HepG2 (cell line): ENCODE data around the gene CTPS2.

Experiments used
- CBX2 ChIP-seq, 2 experiments: fragments of 200-600 bp in 1 of 2; sonication (generic); formaldehyde crosslinking in 1 of 2; IDR thresholded peaks; 2 replicates each; pipeline versions ENCODE4 v1.7.0 to v1.8.1; 2018 to 2022; ENCODE audit warnings: low read depth in 2 of 2, low read length in 1 of 2, mild to moderate bottlenecking in 1 of 2, missing genetic modification reagents in 1 of 2
- ESRRA ChIP-seq: sonication (generic); formaldehyde crosslinking; IDR thresholded peaks from 2 replicates; pipeline ENCODE4 v1.5.1; 2020; ENCODE audit warnings: mild to moderate bottlenecking, low read depth, missing genetic modification reagents
- GTF2F1 ChIP-seq: fragments of 150-350 bp; IDR thresholded peaks from 2 replicates; pipeline ENCODE4 v1.6.1; 2014; ENCODE audit warnings: low read length
- POLR2A ChIP-seq, 2 experiments: IDR thresholded peaks; 2 replicates each; pipeline ENCODE4 v1.6.1; 2011; ENCODE audit warnings: low read depth in 2 of 2, low read length in 2 of 2, mild to moderate bottlenecking in 1 of 2, moderate library complexity in 1 of 2; ENCODE audit not compliant: insufficient read depth in 1 of 2
- TAF1 ChIP-seq: sonication (generic); formaldehyde crosslinking; IDR thresholded peaks from 2 replicates; pipeline ENCODE4 v1.4.0; 2020; ENCODE audit warnings: missing genetic modification reagents
- TBP ChIP-seq: sonication (generic); formaldehyde crosslinking; IDR thresholded peaks from 2 replicates; pipeline ENCODE4 v1.5.0; 2020; ENCODE audit warnings: missing genetic modification reagents
- YY1 ChIP-seq: IDR thresholded peaks from 2 replicates; pipeline ENCODE4 v1.6.1; 2011; ENCODE audit warnings: low read length, low read depth, moderate library complexity, mild to moderate bottlenecking; ENCODE audit not compliant: insufficient read depth, insufficient replicate concordance
- TF ChIP-seq, protein P1 (sequence below): sonication (generic); formaldehyde crosslinking; IDR thresholded peaks from 2 replicates; pipeline ENCODE4 v1.5.0; 2020; ENCODE audit warnings: mild to moderate bottlenecking, missing genetic modification reagents, moderate library complexity

DNA sequence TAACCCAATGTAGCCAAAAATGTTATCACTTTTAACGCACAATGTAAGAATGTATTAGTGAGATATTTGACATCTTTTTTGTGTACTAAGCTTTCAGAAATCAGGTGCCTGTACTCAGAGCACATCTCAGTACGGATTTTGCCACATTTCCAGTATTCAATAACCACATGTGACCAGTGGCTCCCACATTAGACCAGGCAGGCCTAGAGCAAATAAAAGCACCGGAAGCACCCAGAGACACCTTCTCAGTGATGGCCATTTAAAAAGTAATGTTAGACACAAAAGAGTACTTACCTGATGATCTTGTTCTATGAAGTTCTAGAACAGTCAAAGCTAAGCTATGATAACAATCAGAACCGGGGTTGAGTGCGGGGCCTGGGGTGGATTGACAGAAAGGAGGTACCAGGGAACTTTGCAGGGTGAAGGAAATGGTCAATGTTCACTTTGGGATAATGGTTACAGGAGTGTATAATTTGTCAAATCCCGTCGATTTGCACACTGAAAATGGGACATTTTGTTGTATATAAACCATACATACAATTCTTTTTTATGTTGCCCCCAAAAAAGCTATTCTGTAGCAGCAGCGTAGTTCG lies 1.2 kb downstream of the CTPS2 start:
- no peak for TF ChIP-seq TBP
- TF ChIP-seq ESRRA (CRISPR knock-in tag), result no peak
- no peak for TF ChIP-seq TAF1
- no peak for TF ChIP-seq GTF2F1
- TF ChIP-seq POLR2A (IDR thresholded peaks at IDR 0.05; ENCODE audit: insufficient read depth in 1 of 2, low read depth in 2 of 2, low read length in 2 of 2), result no peak
- TF ChIP-seq YY1, result no peak
- TF ChIP-seq, protein P1, sequence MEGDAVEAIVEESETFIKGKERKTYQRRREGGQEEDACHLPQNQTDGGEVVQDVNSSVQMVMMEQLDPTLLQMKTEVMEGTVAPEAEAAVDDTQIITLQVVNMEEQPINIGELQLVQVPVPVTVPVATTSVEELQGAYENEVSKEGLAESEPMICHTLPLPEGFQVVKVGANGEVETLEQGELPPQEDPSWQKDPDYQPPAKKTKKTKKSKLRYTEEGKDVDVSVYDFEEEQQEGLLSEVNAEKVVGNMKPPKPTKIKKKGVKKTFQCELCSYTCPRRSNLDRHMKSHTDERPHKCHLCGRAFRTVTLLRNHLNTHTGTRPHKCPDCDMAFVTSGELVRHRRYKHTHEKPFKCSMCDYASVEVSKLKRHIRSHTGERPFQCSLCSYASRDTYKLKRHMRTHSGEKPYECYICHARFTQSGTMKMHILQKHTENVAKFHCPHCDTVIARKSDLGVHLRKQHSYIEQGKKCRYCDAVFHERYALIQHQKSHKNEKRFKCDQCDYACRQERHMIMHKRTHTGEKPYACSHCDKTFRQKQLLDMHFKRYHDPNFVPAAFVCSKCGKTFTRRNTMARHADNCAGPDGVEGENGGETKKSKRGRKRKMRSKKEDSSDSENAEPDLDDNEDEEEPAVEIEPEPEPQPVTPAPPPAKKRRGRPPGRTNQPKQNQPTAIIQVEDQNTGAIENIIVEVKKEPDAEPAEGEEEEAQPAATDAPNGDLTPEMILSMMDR (CRISPR knock-in tag), result no peak
- no peak for TF ChIP-seq CBX2 (IDR thresholded peaks at IDR 0.05; ENCODE audit: low read depth, low read length)
- no peak for TF ChIP-seq CBX2 (CRISPR knock-in tag; IDR thresholded peaks at IDR 0.05; ENCODE audit: low read depth)
